ENCODE measurements around the gene FMR1. TPM values are rescaled to one million over a fixed set of nuclear protein-coding genes. Genes with fewer than 3 reads are reported as not detected.

FMR1 gene
- total RNA-seq, 2 experiments from 2014 or later: 55.5 to 58.7 TPM

GRCh38 chrX:147933815-147934214 lies 22.1 kb downstream of the FMR1 start:
- no peak for DNase-seq
- no peaks in the 10 kb centered on the region for H3K27me3 Mint-ChIP-seq
- ChIA-PET CTCF (no interaction called here), POLR2A (no interaction called here)
- H3K4me3 Mint-ChIP-seq: no peak overlapping the region
- peaks cover 43% of the 10 kb centered on the region for H3K36me3 Mint-ChIP-seq (ENCODE audit: low read depth)
- no peak overlapping the region for H3K27ac Mint-ChIP-seq
- H3K4me1 Mint-ChIP-seq: peaks cover 1% of the 10 kb centered on the region
- no peaks in the 10 kb centered on the region for H3K9me3 Mint-ChIP-seq

- CTCF ChIA-PET: no interaction called here
- no peak for DNase-seq
These were observed 23.5 kb downstream of the FMR1 start for GRCh38 chrX:147935156-147935758.

DNA sequence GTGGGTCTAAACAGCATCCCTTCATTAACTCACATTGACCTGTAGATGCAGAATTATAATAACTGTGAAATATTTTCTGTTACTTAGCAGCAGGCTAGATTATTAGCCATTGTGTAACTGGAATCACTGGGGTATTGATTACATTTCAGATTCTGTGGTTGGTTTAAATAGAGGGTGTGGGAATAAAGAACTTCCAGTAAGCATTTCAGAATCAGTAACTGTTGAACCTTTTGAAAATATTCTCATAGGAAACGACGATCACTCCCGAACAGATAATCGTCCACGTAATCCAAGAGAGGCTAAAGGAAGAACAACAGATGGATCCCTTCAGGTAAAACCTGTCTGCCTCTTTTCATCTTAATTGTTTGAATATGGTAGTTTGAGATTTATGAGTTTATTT lies 33.6 kb downstream of the FMR1 start:
- DNase-seq: no peak
- H3K9me3 Mint-ChIP-seq: no peaks in the 10 kb centered on the region
- H3K36me3 Mint-ChIP-seq (ENCODE audit: low read depth): peaks cover 54% of the 10 kb centered on the region
- H3K4me1 Mint-ChIP-seq: no peaks in the 10 kb centered on the region
- H3K27me3 Mint-ChIP-seq: no peaks in the 10 kb centered on the region
- H3K4me3 Mint-ChIP-seq: no peak overlapping the region
- POLR2A ChIA-PET: no interaction called here
- H3K27ac Mint-ChIP-seq: no peak overlapping the region
- CTCF ChIA-PET: no interaction called here

More at GRCh38 chrX:147935156-147935758, 23.5 kb downstream of the FMR1 start:
- peaks cover 38% of the 10 kb centered on the region for H3K36me3 Mint-ChIP-seq (ENCODE audit: low read depth)
- peaks cover 1% of the 10 kb centered on the region for H3K4me1 Mint-ChIP-seq
- H3K27me3 Mint-ChIP-seq: no peaks in the 10 kb centered on the region
- no peak overlapping the region for H3K4me3 Mint-ChIP-seq
- POLR2A ChIA-PET: interaction anchor here (1.0 kb wide), 1 partner anchor 16 kb away, joined by 3 read pairs; no protein-coding TSS in a partner anchor
- H3K9me3 Mint-ChIP-seq: no peaks in the 10 kb centered on the region
- no peak overlapping the region for H3K27ac Mint-ChIP-seq

- DNase-seq: no peak
- ChIA-PET CTCF (no interaction called here), POLR2A (no interaction called here)
- Mint-ChIP-seq H3K36me3 (ENCODE audit: low read depth) (peaks cover 40% of the 10 kb centered on the region), H3K27ac (no peak overlapping the region), H3K4me1 (no peaks in the 10 kb centered on the region), H3K27me3 (no peaks in the 10 kb centered on the region), H3K9me3 (no peaks in the 10 kb centered on the region), H3K4me3 (no peak overlapping the region)
These were observed 36.8 kb downstream of the FMR1 start for GRCh38 chrX:147948531-147948930.

- no peak overlapping the region for H3K27ac Mint-ChIP-seq
- peaks cover 27% of the 10 kb centered on the region for H3K36me3 Mint-ChIP-seq (ENCODE audit: low read depth)
- no peak for DNase-seq
- POLR2A ChIA-PET: no interaction called here
- H3K9me3 Mint-ChIP-seq: no peaks in the 10 kb centered on the region
- no peak overlapping the region for H3K4me3 Mint-ChIP-seq
- no peaks in the 10 kb centered on the region for H3K27me3 Mint-ChIP-seq
- no peaks in the 10 kb centered on the region for H3K4me1 Mint-ChIP-seq
- CTCF ChIA-PET: no interaction called here
These were observed 38.6 kb downstream of the FMR1 start for GRCh38 chrX:147950352-147950751.

DNA sequence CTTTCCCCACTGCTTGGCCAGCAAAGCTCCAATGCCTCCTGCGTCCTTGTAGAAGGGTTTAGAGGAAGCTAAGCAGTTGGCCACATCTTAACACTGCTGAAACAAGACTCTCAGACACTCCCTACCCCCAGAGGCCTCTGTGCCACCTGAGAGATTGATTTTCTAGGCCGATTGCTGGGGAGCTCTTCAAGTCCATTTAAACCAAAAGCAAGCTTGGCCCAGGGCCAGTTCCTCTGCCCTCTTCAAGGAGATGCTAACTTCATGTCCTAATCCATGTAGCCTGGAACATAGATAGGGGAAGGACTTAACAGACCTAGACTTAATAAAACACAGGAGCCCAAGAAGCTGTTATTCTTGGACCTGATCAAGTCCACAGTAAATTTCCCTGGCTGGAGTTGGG lies 42.3 kb downstream of the FMR1 start:
- H3K9me3 Mint-ChIP-seq: no peaks in the 10 kb centered on the region
- peaks cover 10% of the 10 kb centered on the region for H3K36me3 Mint-ChIP-seq (ENCODE audit: low read depth)
- ChIA-PET POLR2A (interaction anchor here (1.0 kb wide), 1 partner anchor 35 kb away, joined by 3 read pairs; no protein-coding TSS in a partner anchor), CTCF (no interaction called here)
- H3K4me1 Mint-ChIP-seq: no peaks in the 10 kb centered on the region
- H3K4me3 Mint-ChIP-seq: no peak overlapping the region
- H3K27ac Mint-ChIP-seq: no peak overlapping the region
- H3K27me3 Mint-ChIP-seq: no peaks in the 10 kb centered on the region
- no peak for DNase-seq

- Mint-ChIP-seq H3K27me3 (no peaks in the 10 kb centered on the region), H3K27ac (no peak overlapping the region), H3K4me3 (no peak overlapping the region), H3K36me3 (ENCODE audit: low read depth) (no peaks in the 10 kb centered on the region), H3K9me3 (no peaks in the 10 kb centered on the region), H3K4me1 (no peaks in the 10 kb centered on the region)
- POLR2A ChIA-PET: no interaction called here
- DNase-seq: no peak
- CTCF ChIA-PET: no interaction called here
These were observed 45.6 kb downstream of the FMR1 start for GRCh38 chrX:147957291-147957690.

DNA sequence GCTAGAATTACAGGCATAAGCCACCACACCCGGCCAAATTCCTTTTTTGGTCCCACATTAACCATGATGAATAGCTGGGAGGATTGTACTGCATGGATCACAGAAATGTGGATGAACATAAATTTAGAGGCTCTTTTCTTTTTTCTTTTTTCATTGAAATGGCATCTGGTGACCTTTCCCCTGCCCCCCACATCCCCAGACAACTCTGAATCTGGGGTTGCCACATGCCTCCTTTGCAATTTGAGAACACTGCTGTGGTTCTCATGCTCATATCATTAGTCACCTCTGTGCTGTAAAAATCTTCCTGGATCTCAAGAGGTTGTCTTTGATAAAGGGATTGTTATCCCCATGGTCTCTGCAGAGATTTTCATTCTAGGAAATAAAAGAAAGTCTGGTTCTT lies 46.6 kb downstream of the FMR1 start:
- Mint-ChIP-seq H3K36me3 (ENCODE audit: low read depth) (no peaks in the 10 kb centered on the region), H3K4me1 (no peaks in the 10 kb centered on the region), H3K9me3 (no peaks in the 10 kb centered on the region), H3K4me3 (no peak overlapping the region), H3K27ac (no peak overlapping the region), H3K27me3 (no peaks in the 10 kb centered on the region)
- POLR2A ChIA-PET: no interaction called here
- DNase-seq: no peak
- CTCF ChIA-PET: no interaction called here

- Mint-ChIP-seq H3K27ac (no peak overlapping the region), H3K4me3 (no peak overlapping the region)
- CTCF ChIA-PET: no interaction called here
These were observed 49.0 kb downstream of the FMR1 start for GRCh38 chrX:147960722-147961121.

GRCh38 chrX:147962476-147962875 lies 50.8 kb downstream of the FMR1 start:
- ChIA-PET CTCF (no interaction called here), POLR2A (no interaction called here)
- DNase-seq: no peak
- no peaks in the 10 kb centered on the region for H3K9me3 Mint-ChIP-seq
- H3K27ac Mint-ChIP-seq: no peak overlapping the region
- H3K36me3 Mint-ChIP-seq (ENCODE audit: low read depth): no peaks in the 10 kb centered on the region
- no peaks in the 10 kb centered on the region for H3K4me1 Mint-ChIP-seq
- H3K27me3 Mint-ChIP-seq: peaks cover 3% of the 10 kb centered on the region
- no peak overlapping the region for H3K4me3 Mint-ChIP-seq

More at GRCh38 chrX:147960722-147961121, 49.0 kb downstream of the FMR1 start:
- no peak for DNase-seq
- Mint-ChIP-seq H3K27me3 (peaks cover 3% of the 10 kb centered on the region), H3K36me3 (ENCODE audit: low read depth) (no peaks in the 10 kb centered on the region), H3K4me1 (no peaks in the 10 kb centered on the region), H3K9me3 (no peaks in the 10 kb centered on the region)
- POLR2A ChIA-PET: no interaction called here

GRCh38 chrX:147978931-147979330 lies 67.2 kb downstream of the FMR1 start:
- H3K36me3 Mint-ChIP-seq (ENCODE audit: low read depth): no peaks in the 10 kb centered on the region
- H3K4me3 Mint-ChIP-seq: no peak overlapping the region
- no peaks in the 10 kb centered on the region for H3K4me1 Mint-ChIP-seq
- no peaks in the 10 kb centered on the region for H3K27me3 Mint-ChIP-seq
- ChIA-PET CTCF (no interaction called here), POLR2A (no interaction called here)
- H3K27ac Mint-ChIP-seq: no peak overlapping the region
- no peak for DNase-seq
- no peaks in the 10 kb centered on the region for H3K9me3 Mint-ChIP-seq

DNA sequence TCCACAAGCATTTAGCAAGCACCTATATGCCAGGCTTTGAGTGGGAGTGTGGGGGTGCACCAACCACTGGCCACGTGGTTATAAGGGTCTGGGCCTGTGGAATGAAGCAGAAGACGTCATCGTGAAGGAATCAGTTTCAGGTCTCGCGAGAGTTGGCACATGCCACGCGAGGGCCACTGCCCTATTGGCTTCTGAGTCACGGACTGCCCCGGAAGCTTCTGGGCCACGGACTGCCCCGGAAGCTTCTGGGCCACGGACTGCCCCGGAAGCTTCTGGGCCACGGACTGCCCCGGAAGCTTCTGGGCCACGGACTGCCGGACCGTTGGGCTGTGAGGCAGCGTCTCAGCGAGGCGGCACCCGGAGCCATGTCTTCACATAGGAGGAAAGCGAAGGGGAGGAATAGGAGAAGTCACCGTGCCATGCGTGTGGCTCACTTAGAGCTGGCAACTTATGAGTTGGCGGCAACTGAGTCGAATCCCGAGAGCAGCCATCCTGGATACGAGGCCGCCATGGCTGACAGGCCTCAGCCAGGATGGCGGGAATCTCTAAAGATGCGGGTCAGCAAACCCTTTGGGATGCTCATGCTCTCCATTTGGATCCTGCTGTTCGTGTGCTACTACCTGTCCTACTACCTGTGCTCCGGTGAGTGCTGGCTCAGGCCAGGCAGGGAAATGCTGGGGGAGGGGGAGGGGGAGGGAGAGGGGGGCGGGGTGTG lies 69.5 kb downstream of the FMR1 start, which contains the start of gene FMR1NB:
Gene FMR1NB, plus strand, starts transcription at position 300 of the 715 bp plus-strand sequence. Its CDS starts 66 bp downstream, at position 366.
- H3K4me3 Mint-ChIP-seq: no peak within 1 kb of the TSS
- no peak for DNase-seq
- H3K27me3 Mint-ChIP-seq: no peaks in the 10 kb centered on the region
- ChIA-PET POLR2A (no interaction called here), CTCF (no interaction called here)
- no peak within 1 kb of the TSS for H3K27ac Mint-ChIP-seq
- H3K9me3 Mint-ChIP-seq: no peaks in the 10 kb centered on the region
- no peaks in the 10 kb centered on the region for H3K36me3 Mint-ChIP-seq (ENCODE audit: low read depth)
- H3K4me1 Mint-ChIP-seq: no peaks in the 10 kb centered on the region

All from activated CD4-positive, alpha-beta memory T cell treated with anti-CD3 and anti-CD28 coated beads, Interleukin-2, amount 10 ng/mL, durations not matched to agents 7 days and 5 days (primary cell).